GM21447 (cell line): Measurements from ENCODE around the gene S100A14.

Source experiments
- ATAC-seq: cut with Tn5 transposase; IDR thresholded peaks from one replicate; pipeline ENCODE4 v1.9.1; 2021; ENCODE audit not compliant: unreplicated experiment

Gene S100A14

GRCh38 chr1:153566414-153567371 lies 49.4 kb downstream of the S100A14 start:
- ATAC-seq, result peak; percentile 38

- peak; percentile 42 for ATAC-seq
Observed at GRCh38 chr1:153565529-153566374, 50.4 kb downstream of the S100A14 start, which contains the start of gene S100A2. TSS of gene S100A2 (minus strand) at chr1:153565844. CDS start at chr1:153563877, 1,967 bp downstream.
